SK-N-SH treated with all-trans-retinoic acid at 6 μM for 48 hours (cell line): ENCODE data around the gene UCP2.

Experiments
- ATAC-seq: fragments of 200-7000 bp; cut with Tn5 transposase; 3 replicates; pipeline ENCODE4 v1.9.1; 2020; ENCODE audit warnings: mild to moderate bottlenecking, moderate library complexity
- ARNTL ChIP-seq: fragments of 450-650 bp; formaldehyde crosslinking; IDR thresholded peaks from 2 replicates; pipeline ENCODE4 v1.5.0; 2020; ENCODE audit warnings: low read depth, mild to moderate bottlenecking, moderate library complexity, borderline replicate concordance
- BACH2 ChIP-seq: fragments of 250-450 bp; sonication (Bioruptor Pico); IDR thresholded peaks from 2 replicates; pipeline ENCODE4 v1.9.0; 2021; ENCODE audit warnings: mild to moderate bottlenecking, borderline replicate concordance
- CREB5 ChIP-seq: fragments of 250-450 bp; sonication (Bioruptor Pico); IDR thresholded peaks from 2 replicates; pipeline ENCODE4 v1.5.1; 2020; ENCODE audit warnings: low read depth, mild to moderate bottlenecking, moderate library complexity
- CSDC2 ChIP-seq: fragments of 250-450 bp; sonication (Bioruptor Pico); IDR thresholded peaks from 2 replicates; pipeline ENCODE4 v1.5.0; 2020; ENCODE audit warnings: mild to moderate bottlenecking, moderate library complexity
- ESRRG ChIP-seq: fragments of 250-450 bp; sonication (Bioruptor Pico); IDR thresholded peaks from 2 replicates; pipeline ENCODE4 v1.6.1; 2021; ENCODE audit warnings: mild to moderate bottlenecking
- GLIS3 ChIP-seq: fragments of 250-450 bp; sonication (Bioruptor Pico); IDR thresholded peaks from 2 replicates; pipeline ENCODE4 v1.5.0; 2020; ENCODE audit warnings: mild to moderate bottlenecking, moderate library complexity
- ISL1 ChIP-seq: fragments of 250-450 bp; sonication (Bioruptor Pico); IDR thresholded peaks from 2 replicates; pipeline ENCODE4 v2.1.2; 2022; ENCODE audit warnings: mild to moderate bottlenecking, moderate library complexity
- OSR1 ChIP-seq: fragments of 250-450 bp; sonication (Bioruptor Pico); IDR thresholded peaks from 2 replicates; pipeline ENCODE4 v1.8.0; 2022; ENCODE audit warnings: moderate library complexity, mild to moderate bottlenecking, inconsistent platforms
- PPARA ChIP-seq: fragments of 250-450 bp; sonication (Bioruptor Pico); IDR thresholded peaks from 2 replicates; pipeline ENCODE4 v1.5.0; 2020; ENCODE audit warnings: mild to moderate bottlenecking, borderline replicate concordance
- SNAI2 ChIP-seq: fragments of 250-450 bp; sonication (Bioruptor Pico); IDR thresholded peaks from 2 replicates; pipeline ENCODE4 v1.5.0; 2020; ENCODE audit warnings: mild to moderate bottlenecking, moderate library complexity
- TCF4 ChIP-seq: fragments of 250-450 bp; sonication (Bioruptor Pico); IDR thresholded peaks from 2 replicates; pipeline ENCODE4 v1.8.0; 2021; ENCODE audit warnings: mild to moderate bottlenecking, moderate library complexity, borderline replicate concordance
- TSHZ2 ChIP-seq: fragments of 250-450 bp; sonication (Bioruptor Pico); IDR thresholded peaks from 2 replicates; pipeline ENCODE4 v1.5.0; 2020; ENCODE audit warnings: mild to moderate bottlenecking, moderate library complexity
- ZC3H10 ChIP-seq: fragments of 250-450 bp; sonication (Bioruptor Pico); IDR thresholded peaks from 2 replicates; pipeline ENCODE4 v1.5.1; 2021; ENCODE audit warnings: mild to moderate bottlenecking, moderate library complexity
- ZFP3 ChIP-seq: fragments of 250-450 bp; sonication (Bioruptor Pico); IDR thresholded peaks from 2 replicates; pipeline ENCODE4 v1.5.0; 2020; ENCODE audit warnings: mild to moderate bottlenecking, moderate library complexity
- ZNF565 ChIP-seq: fragments of 450-650 bp; formaldehyde crosslinking; conservative IDR thresholded peaks from 2 replicates; pipeline ENCODE4 v1.5.0; 2020; ENCODE audit warnings: low read depth, mild to moderate bottlenecking, moderate library complexity
- ZNF70 ChIP-seq: fragments of 450-650 bp; formaldehyde crosslinking; IDR thresholded peaks from 2 replicates; pipeline ENCODE4 v1.5.0; 2020; ENCODE audit warnings: mild to moderate bottlenecking, moderate library complexity
- ZNF8 ChIP-seq: fragments of 450-650 bp; formaldehyde crosslinking; IDR thresholded peaks from 2 replicates; pipeline ENCODE4 v1.5.0; 2020; ENCODE audit warnings: mild to moderate bottlenecking, moderate library complexity
- TF ChIP-seq, protein P1 (sequence below): fragments of 250-450 bp; sonication (Bioruptor Pico); IDR thresholded peaks from 2 replicates; pipeline ENCODE4 v1.8.0; 2021; ENCODE audit warnings: low read depth, mild to moderate bottlenecking, moderate library complexity, borderline replicate concordance
- TF ChIP-seq, protein P2 (sequence below): fragments of 250-450 bp; sonication (Bioruptor Pico); IDR thresholded peaks from 2 replicates; pipeline ENCODE4 v1.5.1; 2021; ENCODE audit warnings: mild to moderate bottlenecking, moderate library complexity
- TF ChIP-seq, protein P3 (sequence below): fragments of 250-450 bp; sonication (Bioruptor Pico); IDR thresholded peaks from 2 replicates; pipeline ENCODE4 v1.8.0; 2020; ENCODE audit warnings: mild to moderate bottlenecking, moderate library complexity, borderline replicate concordance

UCP2 gene

DNA sequence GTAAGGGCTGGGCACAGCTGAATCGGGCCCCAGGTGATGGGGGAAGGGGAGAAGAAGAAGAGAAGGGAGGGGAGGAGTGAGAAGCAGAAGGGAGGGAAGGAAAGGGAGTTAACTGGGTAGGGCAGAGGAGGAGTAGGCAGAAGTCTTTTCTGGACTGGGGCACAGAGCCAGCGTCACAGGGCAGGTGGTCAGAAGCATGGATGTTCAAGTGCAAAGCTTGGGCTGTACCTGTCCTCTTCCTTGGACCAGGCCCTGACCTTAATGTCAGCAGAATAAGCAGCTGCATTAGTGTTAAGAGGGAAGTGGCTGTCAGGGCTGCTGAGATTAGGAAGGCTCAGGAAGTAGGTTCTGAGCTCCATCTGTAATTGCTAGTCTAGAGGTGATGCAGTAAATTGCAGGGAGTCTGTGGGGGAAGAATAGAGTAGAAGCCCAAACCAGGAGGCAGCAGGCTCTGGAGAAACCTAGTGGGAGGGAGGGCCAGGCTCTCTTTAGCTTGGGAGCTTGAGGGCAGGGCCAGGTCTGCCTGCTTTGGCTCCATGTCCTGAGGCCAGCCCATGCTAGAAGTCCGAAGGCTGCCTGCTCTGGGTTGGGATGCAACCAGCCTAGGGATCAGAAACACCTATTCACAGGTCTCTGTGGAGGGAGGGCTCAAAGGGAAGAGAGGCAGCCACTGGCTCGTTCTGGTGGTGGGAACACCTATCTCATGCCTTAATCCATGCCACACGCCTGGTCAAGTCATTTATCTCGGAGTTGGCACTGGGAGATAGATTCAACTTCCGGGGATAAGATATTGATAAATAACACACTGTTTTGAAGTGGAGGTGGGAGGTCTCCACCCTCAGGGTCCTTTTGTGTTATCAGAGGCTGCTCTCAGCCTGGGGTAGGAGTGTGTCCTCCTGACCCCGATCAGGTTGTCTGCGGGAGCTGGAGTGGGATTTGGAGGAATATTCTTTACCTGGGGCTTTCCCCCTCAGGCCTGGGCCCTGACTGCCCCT lies 28.0 kb upstream of the UCP2 start:
- no peak for TF ChIP-seq ZNF565 (CRISPR knock-in tag)
- no peak for TF ChIP-seq CREB5
- no peak for TF ChIP-seq TCF4
- no peak for TF ChIP-seq OSR1
- TF ChIP-seq ZNF8: no peak
- TF ChIP-seq ZNF70: no peak
- TF ChIP-seq CSDC2: no peak
- TF ChIP-seq SNAI2 (CRISPR knock-in tag): no peak
- no peak for ATAC-seq

DNA sequence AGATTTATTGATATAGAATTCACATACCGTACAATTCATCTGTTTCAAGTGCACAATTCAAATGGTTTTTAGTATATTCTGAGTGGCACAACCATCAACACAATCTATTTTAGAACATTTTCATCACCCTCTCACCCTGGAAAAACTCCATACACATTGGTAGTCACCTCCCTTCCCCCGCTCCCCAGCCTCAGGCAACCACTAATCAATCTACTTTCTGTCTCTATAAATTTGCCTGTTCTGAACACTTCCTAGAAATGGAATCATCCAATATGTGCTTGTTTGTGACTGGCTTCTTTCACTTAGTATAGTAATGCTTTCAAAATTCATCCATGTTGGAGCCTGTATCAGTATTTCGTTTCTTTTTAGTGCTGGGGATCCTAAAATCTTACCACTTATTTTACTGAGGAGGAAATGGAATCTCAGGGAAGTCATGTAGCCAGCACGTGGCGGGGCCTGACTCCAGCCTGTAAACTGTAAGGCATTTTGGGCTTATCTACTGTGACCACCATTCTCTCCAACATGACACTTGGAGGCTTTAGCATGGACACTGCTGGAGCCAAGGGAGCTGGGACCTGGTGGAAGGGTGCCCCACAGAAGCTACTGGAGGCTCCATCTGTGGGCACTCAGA lies 27.1 kb upstream of the UCP2 start:
- ATAC-seq: no peak
- TF ChIP-seq TSHZ2 (CRISPR knock-in tag): no peak
- TF ChIP-seq BACH2 (CRISPR knock-in tag): no peak
- no peak for TF ChIP-seq PPARA (CRISPR knock-in tag)
- TF ChIP-seq, protein P1, sequence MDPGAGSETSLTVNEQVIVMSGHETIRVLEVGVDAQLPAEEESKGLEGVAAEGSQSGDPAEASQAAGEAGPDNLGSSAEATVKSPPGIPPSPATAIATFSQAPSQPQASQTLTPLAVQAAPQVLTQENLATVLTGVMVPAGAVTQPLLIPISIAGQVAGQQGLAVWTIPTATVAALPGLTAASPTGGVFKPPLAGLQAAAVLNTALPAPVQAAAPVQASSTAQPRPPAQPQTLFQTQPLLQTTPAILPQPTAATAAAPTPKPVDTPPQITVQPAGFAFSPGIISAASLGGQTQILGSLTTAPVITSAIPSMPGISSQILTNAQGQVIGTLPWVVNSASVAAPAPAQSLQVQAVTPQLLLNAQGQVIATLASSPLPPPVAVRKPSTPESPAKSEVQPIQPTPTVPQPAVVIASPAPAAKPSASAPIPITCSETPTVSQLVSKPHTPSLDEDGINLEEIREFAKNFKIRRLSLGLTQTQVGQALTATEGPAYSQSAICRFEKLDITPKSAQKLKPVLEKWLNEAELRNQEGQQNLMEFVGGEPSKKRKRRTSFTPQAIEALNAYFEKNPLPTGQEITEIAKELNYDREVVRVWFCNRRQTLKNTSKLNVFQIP (CRISPR knock-in tag): no peak
- no peak for TF ChIP-seq ESRRG (CRISPR knock-in tag)
- no peak for TF ChIP-seq CSDC2
- no peak for TF ChIP-seq TCF4
- no peak for TF ChIP-seq SNAI2 (CRISPR knock-in tag)
- no peak for TF ChIP-seq ZNF8
- TF ChIP-seq ARNTL (CRISPR knock-in tag): no peak
- TF ChIP-seq CREB5: no peak
- no peak for TF ChIP-seq ZNF565 (CRISPR knock-in tag)
- TF ChIP-seq, protein P2, sequence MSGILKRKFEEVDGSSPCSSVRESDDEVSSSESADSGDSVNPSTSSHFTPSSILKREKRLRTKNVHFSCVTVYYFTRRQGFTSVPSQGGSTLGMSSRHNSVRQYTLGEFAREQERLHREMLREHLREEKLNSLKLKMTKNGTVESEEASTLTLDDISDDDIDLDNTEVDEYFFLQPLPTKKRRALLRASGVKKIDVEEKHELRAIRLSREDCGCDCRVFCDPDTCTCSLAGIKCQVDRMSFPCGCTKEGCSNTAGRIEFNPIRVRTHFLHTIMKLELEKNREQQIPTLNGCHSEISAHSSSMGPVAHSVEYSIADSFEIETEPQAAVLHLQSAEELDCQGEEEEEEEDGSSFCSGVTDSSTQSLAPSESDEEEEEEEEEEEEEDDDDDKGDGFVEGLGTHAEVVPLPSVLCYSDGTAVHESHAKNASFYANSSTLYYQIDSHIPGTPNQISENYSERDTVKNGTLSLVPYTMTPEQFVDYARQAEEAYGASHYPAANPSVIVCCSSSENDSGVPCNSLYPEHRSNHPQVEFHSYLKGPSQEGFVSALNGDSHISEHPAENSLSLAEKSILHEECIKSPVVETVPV (CRISPR knock-in tag): no peak
- TF ChIP-seq ZC3H10 (CRISPR knock-in tag): no peak
- no peak for TF ChIP-seq ZFP3

DNA sequence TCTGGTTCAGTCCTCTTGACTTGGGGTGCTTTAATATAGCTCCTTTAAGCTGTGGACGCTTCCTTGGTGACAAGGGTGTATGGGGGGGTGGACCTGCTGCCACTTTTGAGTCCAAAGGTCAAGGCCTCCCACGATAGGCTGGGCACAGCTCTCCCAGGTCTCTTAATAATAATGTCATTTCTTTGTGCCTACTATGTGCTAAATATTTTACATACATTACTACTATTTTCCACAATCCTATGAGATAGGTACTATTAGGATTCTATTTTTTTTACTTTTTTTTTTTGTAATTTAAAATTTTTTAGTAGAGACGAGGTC lies 26.5 kb upstream of the UCP2 start:
- no peak for ATAC-seq
- no peak for TF ChIP-seq ZNF8
- TF ChIP-seq ZNF70: no peak
- TF ChIP-seq, protein P3, sequence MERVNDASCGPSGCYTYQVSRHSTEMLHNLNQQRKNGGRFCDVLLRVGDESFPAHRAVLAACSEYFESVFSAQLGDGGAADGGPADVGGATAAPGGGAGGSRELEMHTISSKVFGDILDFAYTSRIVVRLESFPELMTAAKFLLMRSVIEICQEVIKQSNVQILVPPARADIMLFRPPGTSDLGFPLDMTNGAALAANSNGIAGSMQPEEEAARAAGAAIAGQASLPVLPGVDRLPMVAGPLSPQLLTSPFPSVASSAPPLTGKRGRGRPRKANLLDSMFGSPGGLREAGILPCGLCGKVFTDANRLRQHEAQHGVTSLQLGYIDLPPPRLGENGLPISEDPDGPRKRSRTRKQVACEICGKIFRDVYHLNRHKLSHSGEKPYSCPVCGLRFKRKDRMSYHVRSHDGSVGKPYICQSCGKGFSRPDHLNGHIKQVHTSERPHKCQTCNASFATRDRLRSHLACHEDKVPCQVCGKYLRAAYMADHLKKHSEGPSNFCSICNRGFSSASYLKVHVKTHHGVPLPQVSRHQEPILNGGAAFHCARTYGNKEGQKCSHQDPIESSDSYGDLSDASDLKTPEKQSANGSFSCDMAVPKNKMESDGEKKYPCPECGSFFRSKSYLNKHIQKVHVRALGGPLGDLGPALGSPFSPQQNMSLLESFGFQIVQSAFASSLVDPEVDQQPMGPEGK (CRISPR knock-in tag): no peak
- no peak for TF ChIP-seq ZC3H10 (CRISPR knock-in tag)
- no peak for TF ChIP-seq OSR1
- no peak for TF ChIP-seq ISL1 (CRISPR knock-in tag)
- TF ChIP-seq, protein P1 (CRISPR knock-in tag): no peak
- TF ChIP-seq ZNF565 (CRISPR knock-in tag): no peak
- no peak for TF ChIP-seq PPARA (CRISPR knock-in tag)
- no peak for TF ChIP-seq CSDC2
- no peak for TF ChIP-seq GLIS3 (CRISPR knock-in tag)
- TF ChIP-seq BACH2 (CRISPR knock-in tag): no peak
